Upper lobe of right lung (tissue), 1 donor: ENCODE results near the gene ZNF672. TPM values are rescaled to one million over a fixed set of nuclear protein-coding genes. Genes with fewer than 3 reads are reported as not detected.
"Not testable (repeated sequence)": the region's sequence is repeated elsewhere in the genome, so short reads cannot be mapped to it uniquely, and the experiment has no call there.

Source experiments
- ATAC-seq: fragments of 200-7000 bp; cut with Tn5 transposase; one replicate; pipeline ENCODE4 v1.9.1; 2020; ENCODE audit warnings: mild to moderate bottlenecking, moderate library complexity
- DNase-seq: peaks from one replicate; pipeline ENCODE4 v3.0.0-alpha.2; 2020
- H3K27ac ChIP-seq: fragments of 200-600 bp; one replicate; pipeline ENCODE4 v1.8.0; 2022
- H3K27me3 ChIP-seq: fragments of 200-600 bp; one replicate; pipeline ENCODE4 v1.8.0; 2022; ENCODE audit warnings: mild to moderate bottlenecking
- H3K36me3 ChIP-seq: fragments of 200-600 bp; one replicate; pipeline ENCODE4 v1.8.0; 2022
- H3K4me1 ChIP-seq: fragments of 200-600 bp; one replicate; pipeline ENCODE4 v1.8.0; 2022
- H3K4me3 ChIP-seq: fragments of 200-600 bp; one replicate; pipeline ENCODE4 v1.8.0; 2022; ENCODE audit warnings: mild to moderate bottlenecking
- H3K9me3 ChIP-seq: fragments of 200-600 bp; one replicate; pipeline ENCODE4 v1.8.0; 2022
- CTCF ChIP-seq: fragments of 200-600 bp; IDR thresholded peaks from one replicate; pipeline ENCODE4 v1.8.0; 2022; ENCODE audit warnings: antibody characterized with exemption
- intact Hi-C: fragments of 100-400 bp; cut with DNase I; formaldehyde crosslinking; loops from one replicate; pipeline ENCODE4 v1.11.0; 2022
- long read RNA-seq: library from polyadenylated mRNA; unstranded; transcript quantifications from one replicate; pipeline ENCODE4 v2.0.0, GENCODE V29; 2021
- total RNA-seq: library from RNA; stranded (reverse); fragmentation: NEBNext Ultra II Directional; extraction: Animal tissue kit (Norgen Biotek cat#: 25700); gene quantifications from one replicate; pipeline ENCODE4 v1.2.1, GENCODE V29; 2021
- donor health status: DM: no; HTN: yes; CAD: no; lungs with severe emphysema.

The ZNF672 gene
- 38.1 TPM for total RNA-seq
- long read RNA-seq, transcript ZNF672-201 (4 exons, 2,989 nt): major isoform, 75 of 93 reads
- long read RNA-seq, partial matches to known transcripts: 3 of 93 reads
- long read RNA-seq, other reads (novel, unspliced or antisense): 11 of 93 reads

GRCh38 chr1:248837781-248838356 is at the start of gene ZNF672:
Gene ZNF672 (plus strand): TSS chr1:248838224. CDS start chr1:248847275, 9,051 bp downstream.
- peak; percentile 93 for ATAC-seq

GRCh38 chr1:248788327-248788726 is 49.7 kb upstream of the ZNF672 start:
- Histone ChIP-seq H3K9me3 (no peaks in the 10 kb centered on the region), H3K4me3 (no peak overlapping the region), H3K27ac (no peak overlapping the region), H3K36me3 (no peaks in the 10 kb centered on the region), H3K27me3 (no peaks in the 10 kb centered on the region), H3K4me1 (no peaks in the 10 kb centered on the region)
- intact Hi-C loops: no loop called here
- no peak for DNase-seq
- no peak for TF ChIP-seq CTCF
- no peak for ATAC-seq

More at GRCh38 chr1:248837781-248838356, at the start of gene ZNF672:
- no peak for TF ChIP-seq CTCF
- DNase-seq: peak; percentile 100
- Histone ChIP-seq H3K36me3 (no peaks in the 10 kb centered on the region), H3K4me1 (peaks cover 38% of the 10 kb centered on the region), H3K4me3 (peak within 1 kb of the TSS; percentile 82), H3K27me3 (no peaks in the 10 kb centered on the region), H3K27ac (peak within 1 kb of the TSS; percentile 100), H3K9me3 (no peaks in the 10 kb centered on the region)
- intact Hi-C loops: no loop called here

GRCh38 chr1:248789337-248789736 is 48.7 kb upstream of the ZNF672 start:
- H3K27me3 ChIP-seq, ATAC-seq, H3K4me3 ChIP-seq, intact Hi-C loops, DNase-seq, H3K27ac ChIP-seq, H3K4me1 ChIP-seq, H3K9me3 ChIP-seq, H3K36me3 ChIP-seq: not testable (repeated sequence)

GRCh38 chr1:248790456-248790855 is 47.6 kb upstream of the ZNF672 start:
- Histone ChIP-seq H3K27ac (no peak overlapping the region), H3K36me3 (no peaks in the 10 kb centered on the region), H3K9me3 (no peaks in the 10 kb centered on the region), H3K4me3 (no peak overlapping the region), H3K27me3 (no peaks in the 10 kb centered on the region), H3K4me1 (no peaks in the 10 kb centered on the region)
- intact Hi-C loops: no loop called here
- TF ChIP-seq CTCF: no peak
- DNase-seq (no peak), ATAC-seq (no peak)

GRCh38 chr1:248791010-248791409 is 47.0 kb upstream of the ZNF672 start:
- ATAC-seq: no peak
- intact Hi-C loops: no loop called here
- Histone ChIP-seq H3K4me1 (no peaks in the 10 kb centered on the region), H3K4me3 (no peak overlapping the region), H3K27me3 (no peaks in the 10 kb centered on the region), H3K9me3 (no peaks in the 10 kb centered on the region), H3K36me3 (no peaks in the 10 kb centered on the region), H3K27ac (no peak overlapping the region)
- TF ChIP-seq CTCF: no peak
- no peak for DNase-seq

GRCh38 chr1:248792342-248792741 is 45.7 kb upstream of the ZNF672 start:
- TF ChIP-seq CTCF: no peak
- Histone ChIP-seq H3K4me1 (no peaks in the 10 kb centered on the region), H3K36me3 (no peaks in the 10 kb centered on the region), H3K9me3 (no peaks in the 10 kb centered on the region), H3K27me3 (no peaks in the 10 kb centered on the region), H3K27ac (no peak overlapping the region), H3K4me3 (no peak overlapping the region)
- DNase-seq (no peak), ATAC-seq (peak; percentile 48)
- intact Hi-C loops: no loop called here
